Measurements from ENCODE around the gene AFAP1L2.

DNA sequence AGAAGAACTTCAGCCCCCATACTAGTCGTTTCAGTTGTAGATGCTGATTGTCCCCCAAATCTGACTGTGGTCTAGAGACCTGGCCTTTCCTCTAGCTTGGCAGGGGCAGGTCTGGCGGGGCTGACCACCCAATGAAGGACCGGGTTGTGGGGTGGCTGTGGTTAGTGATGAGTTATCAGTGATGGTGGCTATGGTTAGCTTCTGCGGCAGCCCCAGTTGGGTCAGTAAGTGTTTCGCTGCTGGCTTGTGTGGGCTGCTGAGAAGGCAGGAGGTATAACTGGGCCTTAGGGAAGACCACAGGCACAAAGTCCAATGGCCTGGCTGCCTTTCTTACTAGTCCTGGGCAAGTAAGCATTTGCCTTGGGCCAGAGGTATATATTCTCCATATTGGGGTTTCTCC is 143.9 kb downstream of the AFAP1L2 start:
- TF ChIP-seq, protein P1, sequence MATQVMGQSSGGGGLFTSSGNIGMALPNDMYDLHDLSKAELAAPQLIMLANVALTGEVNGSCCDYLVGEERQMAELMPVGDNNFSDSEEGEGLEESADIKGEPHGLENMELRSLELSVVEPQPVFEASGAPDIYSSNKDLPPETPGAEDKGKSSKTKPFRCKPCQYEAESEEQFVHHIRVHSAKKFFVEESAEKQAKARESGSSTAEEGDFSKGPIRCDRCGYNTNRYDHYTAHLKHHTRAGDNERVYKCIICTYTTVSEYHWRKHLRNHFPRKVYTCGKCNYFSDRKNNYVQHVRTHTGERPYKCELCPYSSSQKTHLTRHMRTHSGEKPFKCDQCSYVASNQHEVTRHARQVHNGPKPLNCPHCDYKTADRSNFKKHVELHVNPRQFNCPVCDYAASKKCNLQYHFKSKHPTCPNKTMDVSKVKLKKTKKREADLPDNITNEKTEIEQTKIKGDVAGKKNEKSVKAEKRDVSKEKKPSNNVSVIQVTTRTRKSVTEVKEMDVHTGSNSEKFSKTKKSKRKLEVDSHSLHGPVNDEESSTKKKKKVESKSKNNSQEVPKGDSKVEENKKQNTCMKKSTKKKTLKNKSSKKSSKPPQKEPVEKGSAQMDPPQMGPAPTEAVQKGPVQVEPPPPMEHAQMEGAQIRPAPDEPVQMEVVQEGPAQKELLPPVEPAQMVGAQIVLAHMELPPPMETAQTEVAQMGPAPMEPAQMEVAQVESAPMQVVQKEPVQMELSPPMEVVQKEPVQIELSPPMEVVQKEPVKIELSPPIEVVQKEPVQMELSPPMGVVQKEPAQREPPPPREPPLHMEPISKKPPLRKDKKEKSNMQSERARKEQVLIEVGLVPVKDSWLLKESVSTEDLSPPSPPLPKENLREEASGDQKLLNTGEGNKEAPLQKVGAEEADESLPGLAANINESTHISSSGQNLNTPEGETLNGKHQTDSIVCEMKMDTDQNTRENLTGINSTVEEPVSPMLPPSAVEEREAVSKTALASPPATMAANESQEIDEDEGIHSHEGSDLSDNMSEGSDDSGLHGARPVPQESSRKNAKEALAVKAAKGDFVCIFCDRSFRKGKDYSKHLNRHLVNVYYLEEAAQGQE (IDR thresholded peaks at IDR 0.05; ENCODE audit: low read depth) = no peak
- no peak for TF ChIP-seq EP300 (IDR thresholded peaks at IDR 0.05; ENCODE audit: borderline replicate concordance)
- TF ChIP-seq YY1 (IDR thresholded peaks at IDR 0.05; ENCODE audit: low read depth) = no peak
